ENCODE measurements around the gene TRPV6. TPM values are rescaled to one million over a fixed set of nuclear protein-coding genes. Genes with fewer than 3 reads are reported as not detected.

Gene TRPV6
- total and polyA plus RNA-seq, 2 experiments from 2014 or later: 0.08 to 0.80 TPM

DNA sequence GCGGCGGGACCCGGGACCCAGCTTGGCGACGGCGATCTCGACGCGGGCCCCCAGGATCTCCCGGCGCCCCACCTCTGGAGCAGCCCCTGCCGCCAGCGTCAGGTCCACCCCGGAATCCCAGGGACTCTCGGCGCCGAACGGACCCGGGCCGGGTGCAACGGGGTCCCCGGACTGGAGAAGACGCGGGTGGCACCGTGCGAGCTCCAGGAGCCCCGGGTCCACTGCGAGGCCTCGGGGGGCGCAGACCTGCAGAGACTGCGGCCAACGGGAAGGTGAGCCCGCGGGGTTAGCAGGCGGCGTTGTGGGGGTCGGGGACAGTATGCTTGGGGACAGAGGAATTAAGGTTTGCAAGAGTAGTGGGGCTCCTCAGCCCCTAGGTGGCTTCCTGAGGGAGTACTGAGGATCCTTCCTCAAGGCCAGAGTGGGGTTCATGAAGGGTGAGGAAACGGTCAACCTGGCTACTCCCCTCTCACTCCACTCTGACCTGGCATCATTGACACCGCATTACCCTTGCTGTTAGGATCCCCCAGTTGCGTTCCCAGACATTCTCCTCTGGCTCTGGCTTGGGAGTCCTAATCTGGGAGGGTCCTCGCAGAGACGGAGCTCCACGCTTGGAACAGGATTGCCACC, 30.3 kb downstream of the TRPV6 start:
- H3K4me3 Mint-ChIP-seq: peak overlapping the region; percentile 78
- peak; percentile 52 for ATAC-seq
- H3K27me3 ChIP-seq (ENCODE audit: insufficient read depth): peaks cover 11% of the 10 kb centered on the region

More for the DNA sequence above, 30.3 kb downstream of the TRPV6 start:
- H3K4me1 ChIP-seq (ENCODE audit: insufficient read depth): peaks cover 13% of the 10 kb centered on the region
- H3K79me2 ChIP-seq (replicated peaks; ENCODE audit: insufficient read depth): no peaks in the 10 kb centered on the region
- H3K9me2 ChIP-seq (ENCODE audit: insufficient read depth): no peaks in the 10 kb centered on the region
- peak overlapping the region; percentile 94 for H3K4me3 ChIP-seq
- peak overlapping the region; percentile 97 for H2AFZ ChIP-seq
- no peak overlapping the region for H3K27ac ChIP-seq (ENCODE audit: low read depth)
- Mint-ChIP-seq H3K27ac (no peak overlapping the region), H3K36me3 (ENCODE audit: low read depth) (no peaks in the 10 kb centered on the region), H3K4me1 (peaks cover 20% of the 10 kb centered on the region), H3K9me3 (no peaks in the 10 kb centered on the region; the same call in 2 of the 3 replicates), H3K27me3 (ENCODE audit: insufficient read depth, low read depth, poor library complexity) (peaks cover 12% of the 10 kb centered on the region)
- DNase-seq (ENCODE audit: low spot score): peak; percentile 56
- TF ChIP-seq EZH2phosphoT487 (IDR thresholded peaks at IDR 0.05; ENCODE audit: unreplicated experiment) (no peak), EZH2 (IDR thresholded peaks at IDR 0.05; ENCODE audit: low read depth, unreplicated experiment) (no peak), STAT1 (IDR thresholded peaks at IDR 0.05; ENCODE audit: unreplicated experiment) (no peak), POLR2AphosphoS5 (IDR thresholded peaks at IDR 0.05; ENCODE audit: low read depth) (no peak), ZNF331 (CRISPR knock-in tag; IDR thresholded peaks at IDR 0.05; ENCODE audit: low read depth) (no peak), NANOG (IDR thresholded peaks at IDR 0.05; ENCODE audit: borderline replicate concordance) (no peak), ZNF114 (CRISPR knock-in tag; IDR thresholded peaks at IDR 0.05) (no peak), CREB1 (CRISPR knock-in tag; IDR thresholded peaks at IDR 0.05; ENCODE audit: low read depth) (no peak), JUNB (IDR thresholded peaks at IDR 0.05; ENCODE audit: unreplicated experiment) (no peak)
- TF ChIP-seq, protein P1, sequence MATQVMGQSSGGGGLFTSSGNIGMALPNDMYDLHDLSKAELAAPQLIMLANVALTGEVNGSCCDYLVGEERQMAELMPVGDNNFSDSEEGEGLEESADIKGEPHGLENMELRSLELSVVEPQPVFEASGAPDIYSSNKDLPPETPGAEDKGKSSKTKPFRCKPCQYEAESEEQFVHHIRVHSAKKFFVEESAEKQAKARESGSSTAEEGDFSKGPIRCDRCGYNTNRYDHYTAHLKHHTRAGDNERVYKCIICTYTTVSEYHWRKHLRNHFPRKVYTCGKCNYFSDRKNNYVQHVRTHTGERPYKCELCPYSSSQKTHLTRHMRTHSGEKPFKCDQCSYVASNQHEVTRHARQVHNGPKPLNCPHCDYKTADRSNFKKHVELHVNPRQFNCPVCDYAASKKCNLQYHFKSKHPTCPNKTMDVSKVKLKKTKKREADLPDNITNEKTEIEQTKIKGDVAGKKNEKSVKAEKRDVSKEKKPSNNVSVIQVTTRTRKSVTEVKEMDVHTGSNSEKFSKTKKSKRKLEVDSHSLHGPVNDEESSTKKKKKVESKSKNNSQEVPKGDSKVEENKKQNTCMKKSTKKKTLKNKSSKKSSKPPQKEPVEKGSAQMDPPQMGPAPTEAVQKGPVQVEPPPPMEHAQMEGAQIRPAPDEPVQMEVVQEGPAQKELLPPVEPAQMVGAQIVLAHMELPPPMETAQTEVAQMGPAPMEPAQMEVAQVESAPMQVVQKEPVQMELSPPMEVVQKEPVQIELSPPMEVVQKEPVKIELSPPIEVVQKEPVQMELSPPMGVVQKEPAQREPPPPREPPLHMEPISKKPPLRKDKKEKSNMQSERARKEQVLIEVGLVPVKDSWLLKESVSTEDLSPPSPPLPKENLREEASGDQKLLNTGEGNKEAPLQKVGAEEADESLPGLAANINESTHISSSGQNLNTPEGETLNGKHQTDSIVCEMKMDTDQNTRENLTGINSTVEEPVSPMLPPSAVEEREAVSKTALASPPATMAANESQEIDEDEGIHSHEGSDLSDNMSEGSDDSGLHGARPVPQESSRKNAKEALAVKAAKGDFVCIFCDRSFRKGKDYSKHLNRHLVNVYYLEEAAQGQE (IDR thresholded peaks at IDR 0.05; ENCODE audit: unreplicated experiment): no peak
- TF ChIP-seq, protein P2, sequence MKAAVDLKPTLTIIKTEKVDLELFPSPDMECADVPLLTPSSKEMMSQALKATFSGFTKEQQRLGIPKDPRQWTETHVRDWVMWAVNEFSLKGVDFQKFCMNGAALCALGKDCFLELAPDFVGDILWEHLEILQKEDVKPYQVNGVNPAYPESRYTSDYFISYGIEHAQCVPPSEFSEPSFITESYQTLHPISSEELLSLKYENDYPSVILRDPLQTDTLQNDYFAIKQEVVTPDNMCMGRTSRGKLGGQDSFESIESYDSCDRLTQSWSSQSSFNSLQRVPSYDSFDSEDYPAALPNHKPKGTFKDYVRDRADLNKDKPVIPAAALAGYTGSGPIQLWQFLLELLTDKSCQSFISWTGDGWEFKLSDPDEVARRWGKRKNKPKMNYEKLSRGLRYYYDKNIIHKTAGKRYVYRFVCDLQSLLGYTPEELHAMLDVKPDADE (IDR thresholded peaks at IDR 0.05): no peak
- TF ChIP-seq, protein P3, sequence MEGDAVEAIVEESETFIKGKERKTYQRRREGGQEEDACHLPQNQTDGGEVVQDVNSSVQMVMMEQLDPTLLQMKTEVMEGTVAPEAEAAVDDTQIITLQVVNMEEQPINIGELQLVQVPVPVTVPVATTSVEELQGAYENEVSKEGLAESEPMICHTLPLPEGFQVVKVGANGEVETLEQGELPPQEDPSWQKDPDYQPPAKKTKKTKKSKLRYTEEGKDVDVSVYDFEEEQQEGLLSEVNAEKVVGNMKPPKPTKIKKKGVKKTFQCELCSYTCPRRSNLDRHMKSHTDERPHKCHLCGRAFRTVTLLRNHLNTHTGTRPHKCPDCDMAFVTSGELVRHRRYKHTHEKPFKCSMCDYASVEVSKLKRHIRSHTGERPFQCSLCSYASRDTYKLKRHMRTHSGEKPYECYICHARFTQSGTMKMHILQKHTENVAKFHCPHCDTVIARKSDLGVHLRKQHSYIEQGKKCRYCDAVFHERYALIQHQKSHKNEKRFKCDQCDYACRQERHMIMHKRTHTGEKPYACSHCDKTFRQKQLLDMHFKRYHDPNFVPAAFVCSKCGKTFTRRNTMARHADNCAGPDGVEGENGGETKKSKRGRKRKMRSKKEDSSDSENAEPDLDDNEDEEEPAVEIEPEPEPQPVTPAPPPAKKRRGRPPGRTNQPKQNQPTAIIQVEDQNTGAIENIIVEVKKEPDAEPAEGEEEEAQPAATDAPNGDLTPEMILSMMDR (conservative IDR thresholded peaks at IDR 0.05; ENCODE audit: low read depth in 2 of 2): no peak
- TF ChIP-seq, protein P4, sequence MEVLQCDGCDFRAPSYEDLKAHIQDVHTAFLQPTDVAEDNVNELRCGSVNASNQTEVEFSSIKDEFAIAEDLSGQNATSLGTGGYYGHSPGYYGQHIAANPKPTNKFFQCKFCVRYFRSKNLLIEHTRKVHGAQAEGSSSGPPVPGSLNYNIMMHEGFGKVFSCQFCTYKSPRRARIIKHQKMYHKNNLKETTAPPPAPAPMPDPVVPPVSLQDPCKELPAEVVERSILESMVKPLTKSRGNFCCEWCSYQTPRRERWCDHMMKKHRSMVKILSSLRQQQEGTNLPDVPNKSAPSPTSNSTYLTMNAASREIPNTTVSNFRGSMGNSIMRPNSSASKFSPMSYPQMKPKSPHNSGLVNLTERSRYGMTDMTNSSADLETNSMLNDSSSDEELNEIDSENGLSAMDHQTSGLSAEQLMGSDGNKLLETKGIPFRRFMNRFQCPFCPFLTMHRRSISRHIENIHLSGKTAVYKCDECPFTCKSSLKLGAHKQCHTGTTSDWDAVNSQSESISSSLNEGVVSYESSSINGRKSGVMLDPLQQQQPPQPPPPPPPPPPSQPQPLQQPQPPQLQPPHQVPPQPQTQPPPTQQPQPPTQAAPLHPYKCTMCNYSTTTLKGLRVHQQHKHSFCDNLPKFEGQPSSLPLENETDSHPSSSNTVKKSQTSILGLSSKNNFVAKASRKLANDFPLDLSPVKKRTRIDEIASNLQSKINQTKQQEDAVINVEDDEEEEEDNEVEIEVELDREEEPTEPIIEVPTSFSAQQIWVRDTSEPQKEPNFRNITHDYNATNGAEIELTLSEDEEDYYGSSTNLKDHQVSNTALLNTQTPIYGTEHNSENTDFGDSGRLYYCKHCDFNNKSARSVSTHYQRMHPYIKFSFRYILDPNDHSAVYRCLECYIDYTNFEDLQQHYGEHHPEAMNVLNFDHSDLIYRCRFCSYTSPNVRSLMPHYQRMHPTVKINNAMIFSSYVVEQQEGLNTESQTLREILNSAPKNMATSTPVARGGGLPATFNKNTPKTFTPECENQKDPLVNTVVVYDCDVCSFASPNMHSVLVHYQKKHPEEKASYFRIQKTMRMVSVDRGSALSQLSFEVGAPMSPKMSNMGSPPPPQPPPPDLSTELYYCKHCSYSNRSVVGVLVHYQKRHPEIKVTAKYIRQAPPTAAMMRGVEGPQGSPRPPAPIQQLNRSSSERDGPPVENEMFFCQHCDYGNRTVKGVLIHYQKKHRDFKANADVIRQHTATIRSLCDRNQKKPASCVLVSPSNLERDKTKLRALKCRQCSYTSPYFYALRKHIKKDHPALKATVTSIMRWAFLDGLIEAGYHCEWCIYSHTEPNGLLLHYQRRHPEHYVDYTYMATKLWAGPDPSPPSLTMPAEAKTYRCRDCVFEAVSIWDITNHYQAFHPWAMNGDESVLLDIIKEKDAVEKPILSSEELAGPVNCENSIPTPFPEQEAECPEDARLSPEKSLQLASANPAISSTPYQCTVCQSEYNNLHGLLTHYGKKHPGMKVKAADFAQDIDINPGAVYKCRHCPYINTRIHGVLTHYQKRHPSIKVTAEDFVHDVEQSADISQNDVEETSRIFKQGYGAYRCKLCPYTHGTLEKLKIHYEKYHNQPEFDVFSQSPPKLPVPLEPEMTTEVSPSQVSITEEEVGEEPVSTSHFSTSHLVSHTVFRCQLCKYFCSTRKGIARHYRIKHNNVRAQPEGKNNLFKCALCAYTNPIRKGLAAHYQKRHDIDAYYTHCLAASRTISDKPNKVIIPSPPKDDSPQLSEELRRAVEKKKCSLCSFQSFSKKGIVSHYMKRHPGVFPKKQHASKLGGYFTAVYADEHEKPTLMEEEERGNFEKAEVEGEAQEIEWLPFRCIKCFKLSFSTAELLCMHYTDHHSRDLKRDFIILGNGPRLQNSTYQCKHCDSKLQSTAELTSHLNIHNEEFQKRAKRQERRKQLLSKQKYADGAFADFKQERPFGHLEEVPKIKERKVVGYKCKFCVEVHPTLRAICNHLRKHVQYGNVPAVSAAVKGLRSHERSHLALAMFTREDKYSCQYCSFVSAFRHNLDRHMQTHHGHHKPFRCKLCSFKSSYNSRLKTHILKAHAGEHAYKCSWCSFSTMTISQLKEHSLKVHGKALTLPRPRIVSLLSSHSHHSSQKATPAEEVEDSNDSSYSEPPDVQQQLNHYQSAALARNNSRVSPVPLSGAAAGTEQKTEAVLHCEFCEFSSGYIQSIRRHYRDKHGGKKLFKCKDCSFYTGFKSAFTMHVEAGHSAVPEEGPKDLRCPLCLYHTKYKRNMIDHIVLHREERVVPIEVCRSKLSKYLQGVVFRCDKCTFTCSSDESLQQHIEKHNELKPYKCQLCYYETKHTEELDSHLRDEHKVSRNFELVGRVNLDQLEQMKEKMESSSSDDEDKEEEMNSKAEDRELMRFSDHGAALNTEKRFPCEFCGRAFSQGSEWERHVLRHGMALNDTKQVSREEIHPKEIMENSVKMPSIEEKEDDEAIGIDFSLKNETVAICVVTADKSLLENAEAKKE (CRISPR knock-in tag; IDR thresholded peaks at IDR 0.05): no peak
- peak overlapping the region; percentile 93 for H3K4me2 ChIP-seq
- H3K36me3 ChIP-seq (ENCODE audit: insufficient read depth): no peaks in the 10 kb centered on the region
- no peaks in the 10 kb centered on the region for H3F3A ChIP-seq (replicated peaks; ENCODE audit: low read depth)
- H4K20me1 ChIP-seq (replicated peaks; ENCODE audit: insufficient read depth): no peaks in the 10 kb centered on the region

Measured in GM23338 (cell line).